GM21390 (cell line): ENCODE data around the gene SYT10.
"Not testable (repeated sequence)": the region's sequence is repeated elsewhere in the genome, so short reads cannot be mapped to it uniquely, and the experiment has no call there.

ENCODE experiments used
- ATAC-seq: cut with Tn5 transposase; IDR thresholded peaks from one replicate; pipeline ENCODE4 v1.9.1; 2021; ENCODE audit not compliant: unreplicated experiment

Gene SYT10

DNA sequence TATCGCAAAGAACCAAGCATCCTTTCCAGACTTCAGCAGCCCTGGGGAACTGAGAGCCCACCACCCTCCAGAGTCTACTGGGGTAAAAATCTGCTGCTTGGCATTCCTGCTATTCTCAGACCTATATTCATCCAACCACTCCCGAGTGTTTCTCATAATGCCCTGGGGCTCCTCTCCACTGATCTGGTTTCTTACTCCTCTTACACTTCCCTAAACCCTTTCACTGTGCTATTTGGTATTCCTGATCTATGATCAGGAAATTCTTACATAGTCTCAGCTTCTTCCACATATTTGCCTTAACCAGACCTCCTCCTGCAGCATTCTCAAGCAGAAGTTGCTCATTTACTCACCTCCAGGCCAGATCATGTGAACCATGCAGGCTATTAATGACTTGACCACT, 82.4 kb downstream of the SYT10 start:
- ATAC-seq, result no peak

- ATAC-seq, result no peak
Measured at GRCh38 chr12:33349791-33350190, 89.8 kb downstream of the SYT10 start.

- ATAC-seq, result not testable (repeated sequence)
Measured at GRCh38 chr12:33331961-33332398, 107.6 kb downstream of the SYT10 start.

- ATAC-seq, result no peak
Measured at GRCh38 chr12:33330940-33331339, 108.7 kb downstream of the SYT10 start.
